KMS-11 (cell line): ENCODE data around the gene CEP78.
"Not testable (repeated sequence)": the region's sequence is repeated elsewhere in the genome, so short reads cannot be mapped to it uniquely, and the experiment has no call there.

Experiments
- H2AFZ ChIP-seq: fragments of 200-600 bp; sonication (generic); 2 replicates; pipeline ENCODE4 v1.6.1; 2016; ENCODE audit warnings: antibody characterized with exemption, mixed run types, low read depth
- H3K27ac ChIP-seq: fragments of 200-600 bp; sonication (generic); 2 replicates; pipeline ENCODE4 v1.6.1; 2016; ENCODE audit warnings: mild to moderate bottlenecking, mixed run types
- H3K27me3 ChIP-seq: fragments of 200-600 bp; sonication (generic); 2 replicates; pipeline ENCODE4 v1.6.1; 2017; ENCODE audit warnings: mild to moderate bottlenecking, low read depth, mixed run types, moderate library complexity; ENCODE audit not compliant: insufficient read depth
- H3K36me3 ChIP-seq: fragments of 200-600 bp; sonication (generic); 2 replicates; pipeline ENCODE4 v1.6.1; 2017; ENCODE audit warnings: mild to moderate bottlenecking, mixed run types; ENCODE audit not compliant: insufficient read depth
- H3K4me1 ChIP-seq: fragments of 200-600 bp; sonication (generic); 2 replicates; pipeline ENCODE4 v1.6.1; 2016; ENCODE audit warnings: mild to moderate bottlenecking, low read depth, mixed run types; ENCODE audit not compliant: poor library complexity, severe bottlenecking
- H3K4me2 ChIP-seq: fragments of 200-600 bp; sonication (generic); 2 replicates; pipeline ENCODE4 v1.7.0; 2016; ENCODE audit warnings: mild to moderate bottlenecking, mixed run types
- H3K4me3 ChIP-seq: fragments of 200-600 bp; sonication (generic); IDR thresholded peaks from 2 replicates; pipeline ENCODE4 v1.6.1; 2017; ENCODE audit warnings: low read depth, low read length, mixed read lengths; ENCODE audit not compliant: insufficient read depth
- H3K79me2 ChIP-seq: fragments of 200-600 bp; sonication (generic); 2 replicates; pipeline ENCODE4 v1.6.1; 2016; ENCODE audit warnings: low read depth, mixed run types; ENCODE audit not compliant: insufficient read depth
- H3K9ac ChIP-seq: fragments of 200-600 bp; sonication (generic); 2 replicates; pipeline ENCODE4 v1.6.1; 2016; ENCODE audit warnings: mild to moderate bottlenecking, mixed run types
- H4K20me1 ChIP-seq: fragments of 200-600 bp; sonication (generic); 2 replicates; pipeline ENCODE4 v1.6.1; 2016; ENCODE audit warnings: mild to moderate bottlenecking, mixed run types; ENCODE audit not compliant: insufficient read depth
- CTCF ChIP-seq: fragments of 200-600 bp; sonication (generic); conservative IDR thresholded peaks from 2 replicates; pipeline ENCODE4 v1.6.1; 2017; ENCODE audit warnings: low read depth, mild to moderate bottlenecking, antibody characterized with exemption, low read length, moderate library complexity, mixed read lengths

CEP78 gene

GRCh38 chr9:78230761-78231160 is 5.1 kb upstream of the CEP78 start:
- Histone ChIP-seq H3K79me2 (no peaks in the 10 kb centered on the region), H3K27me3 (no peaks in the 10 kb centered on the region), H3K4me2 (no peak overlapping the region), H2AFZ (no peak overlapping the region), H3K9ac (no peak overlapping the region), H3K36me3 (no peaks in the 10 kb centered on the region), H3K27ac (no peak overlapping the region), H3K4me3 (no peak overlapping the region), H3K4me1 (peaks cover 3% of the 10 kb centered on the region), H4K20me1 (no peaks in the 10 kb centered on the region)
- TF ChIP-seq CTCF, result no peak

GRCh38 chr9:78232471-78232870 is 3.4 kb upstream of the CEP78 start:
- not testable (repeated sequence) for H3K27ac ChIP-seq, H3K4me2 ChIP-seq, H3K9ac ChIP-seq, H3K36me3 ChIP-seq, H3K27me3 ChIP-seq, H4K20me1 ChIP-seq, H3K79me2 ChIP-seq, H2AFZ ChIP-seq, H3K4me3 ChIP-seq, H3K4me1 ChIP-seq

GRCh38 chr9:78234810-78235209 is 1.1 kb upstream of the CEP78 start:
- peak overlapping the region; percentile 99 for H2AFZ ChIP-seq
- no peak for TF ChIP-seq CTCF
- H3K79me2 ChIP-seq, result peaks cover 11% of the 10 kb centered on the region; the same call in 1 of the 2 replicates
- peak overlapping the region; percentile 78; the same call in 1 of the 2 replicates for H3K9ac ChIP-seq
- H3K27me3 ChIP-seq, result no peaks in the 10 kb centered on the region
- no peaks in the 10 kb centered on the region for H4K20me1 ChIP-seq
- H3K36me3 ChIP-seq, result no peaks in the 10 kb centered on the region
- no peak overlapping the region for H3K27ac ChIP-seq
- H3K4me1 ChIP-seq, result peaks cover 16% of the 10 kb centered on the region
- H3K4me2 ChIP-seq, result peak overlapping the region; percentile 49
- H3K4me3 ChIP-seq, result no peak overlapping the region

GRCh38 chr9:78235256-78235761 is 566 bp upstream of the CEP78 start:
- no peak overlapping the region for H3K4me3 ChIP-seq
- H3K27me3 ChIP-seq, result no peaks in the 10 kb centered on the region
- H3K27ac ChIP-seq, result peak overlapping the region; percentile 63
- H4K20me1 ChIP-seq, result no peaks in the 10 kb centered on the region
- H3K4me2 ChIP-seq, result peak overlapping the region; percentile 49
- H2AFZ ChIP-seq, result peak overlapping the region; percentile 99
- peak overlapping the region; percentile 78 for H3K9ac ChIP-seq
- no peak for TF ChIP-seq CTCF
- no peaks in the 10 kb centered on the region for H3K36me3 ChIP-seq
- peaks cover 11% of the 10 kb centered on the region; the same call in 1 of the 2 replicates for H3K79me2 ChIP-seq
- H3K4me1 ChIP-seq, result peaks cover 16% of the 10 kb centered on the region

- peak overlapping the region; percentile 63; the same call in 1 of the 2 replicates for H3K27ac ChIP-seq
- TF ChIP-seq CTCF, result no peak
These were observed 656 bp downstream of the CEP78 start for GRCh38 chr9:78236551-78236910.

More at GRCh38 chr9:78236551-78236910, 656 bp downstream of the CEP78 start:
- peaks cover 11% of the 10 kb centered on the region; the same call in 1 of the 2 replicates for H3K79me2 ChIP-seq
- no peaks in the 10 kb centered on the region for H3K27me3 ChIP-seq
- H3K36me3 ChIP-seq, result no peaks in the 10 kb centered on the region
- no peaks in the 10 kb centered on the region for H4K20me1 ChIP-seq
- H3K9ac ChIP-seq, result peak overlapping the region; percentile 78
- no peak overlapping the region for H3K4me3 ChIP-seq
- H3K4me1 ChIP-seq, result peaks cover 16% of the 10 kb centered on the region
- H2AFZ ChIP-seq, result peak overlapping the region; percentile 99
- peak overlapping the region; percentile 31 for H3K4me2 ChIP-seq
